Panc1 (cell line): Measurements from ENCODE around the gene PRPSAP2. TPM values are rescaled to one million over a fixed set of nuclear protein-coding genes. Genes with fewer than 3 reads are reported as not detected.

Source experiments
- ATAC-seq: fragments of 200-7000 bp; cut with Tn5 transposase; 2 replicates; pipeline ENCODE4 v1.9.1; 2020; ENCODE audit warnings: mild to moderate bottlenecking, moderate library complexity
- BruUV-seq: library from RNA; stranded (reverse); fragments of 400-500 nt; replicated peaks from 2 replicates; lab custom pipeline; 2021; lab: Mats Ljungman, UMichigan
- CTCF ChIA-PET: fragments of 300-600 bp; sonication (Branson Sonifier 250); formaldehyde crosslinking; loops from one replicate; lab custom pipeline; 2022; ENCODE audit warnings: antibody characterized with exemption; lab: Charles Lee
- POLR2A ChIA-PET: fragments of 300-600 bp; sonication (Branson Sonifier 250); formaldehyde crosslinking; loops from one replicate; lab custom pipeline; 2022; ENCODE audit warnings: antibody characterized with exemption; lab: Charles Lee
- DNase-seq: peaks from one replicate; pipeline ENCODE4 v3.0.0-alpha.2; 2010; ENCODE audit warnings: low read depth, low spot score
- H3K27ac ChIP-seq: 2 replicates; pipeline ENCODE4 v1.5.1; 2011; ENCODE audit warnings: mild to moderate bottlenecking, low read length, inconsistent platforms
- H3K27me3 ChIP-seq: fragments of 200-500 bp; sonication (Bioruptor generic); 2 replicates; pipeline ENCODE4 v1.6.0; 2014; ENCODE audit warnings: low read length, inconsistent platforms; ENCODE audit not compliant: control insufficient read depth, insufficient read depth
- H3K36me3 ChIP-seq: fragments of 200-500 bp; sonication (Bioruptor generic); 2 replicates; pipeline ENCODE4 v1.5.1; 2014; ENCODE audit warnings: inconsistent platforms, mild to moderate bottlenecking, low read length, moderate library complexity; ENCODE audit not compliant: control insufficient read depth, insufficient read depth
- H3K4me1 ChIP-seq: 2 replicates; pipeline ENCODE4 v1.5.1; 2011; ENCODE audit warnings: inconsistent platforms, mild to moderate bottlenecking, low read length, moderate library complexity; ENCODE audit not compliant: control insufficient read depth, insufficient read depth
- H3K4me3 ChIP-seq, 2 experiments: 2 replicates each; pipeline ENCODE4 v1.5.1; 2011 to 2012; ENCODE audit warnings: low read depth in 2 of 2, low read length in 2 of 2, mild to moderate bottlenecking in 2 of 2, inconsistent platforms in 1 of 2, moderate library complexity in 1 of 2
- H3K9me3 ChIP-seq: fragments of 200-500 bp; sonication (Bioruptor generic); 2 replicates; pipeline ENCODE4 v1.5.1; 2014; ENCODE audit warnings: low read depth, mild to moderate bottlenecking, inconsistent platforms, low read length, moderate library complexity; ENCODE audit not compliant: control insufficient read depth, insufficient read depth
- POLR2AphosphoS5 ChIP-seq: IDR thresholded peaks from 2 replicates; pipeline ENCODE4 v1.6.1; 2012; ENCODE audit warnings: mild to moderate bottlenecking, low read depth, low read length, moderate library complexity
- SIN3A ChIP-seq: IDR thresholded peaks from 2 replicates; pipeline ENCODE4 v1.6.1; 2012; ENCODE audit warnings: low read depth, mild to moderate bottlenecking, low read length, moderate library complexity, borderline replicate concordance; ENCODE audit not compliant: insufficient read depth
- TCF7L2 ChIP-seq: IDR thresholded peaks from 2 replicates; pipeline ENCODE4 v1.6.1; 2011; ENCODE audit warnings: mild to moderate bottlenecking, low read depth, low read length, inconsistent platforms
- in situ Hi-C: cut with HindIII; loops from 2 replicates; pipeline ENCODE4 v1.10.0; 2016; ENCODE audit warnings: low sequenced_read_pairs, low pct_unique_long_range_greater_than_20kb
- intact Hi-C: fragments of 100-400 bp; cut with micrococcal nuclease; formaldehyde crosslinking; loops from one replicate; pipeline ENCODE4 v1.10.0; 2022; ENCODE audit not compliant: unreplicated experiment
- total RNA-seq: library from RNA; stranded (reverse); gene quantifications from one replicate; pipeline ENCODE4 v1.2.1, GENCODE V29; 2021; ENCODE audit not compliant: unreplicated experiment
- TF ChIP-seq, protein P1 (sequence below): fragments of 450-650 bp; IDR thresholded peaks from 2 replicates; pipeline ENCODE4 v1.5.1; 2017; ENCODE audit warnings: mild to moderate bottlenecking
- TF ChIP-seq, protein P2 (sequence below), 2 experiments: IDR thresholded peaks; 2 replicates each; pipeline ENCODE4 v1.6.1; 2011 to 2012; ENCODE audit warnings: low read depth in 2 of 2, control low read depth in 1 of 2, low read length in 1 of 2, mild to moderate bottlenecking in 1 of 2, moderate library complexity in 1 of 2; ENCODE audit not compliant: insufficient read depth in 1 of 2

Gene PRPSAP2
- total RNA-seq, 1 experiment from 2014 or later, result 25.3 TPM

DNA sequence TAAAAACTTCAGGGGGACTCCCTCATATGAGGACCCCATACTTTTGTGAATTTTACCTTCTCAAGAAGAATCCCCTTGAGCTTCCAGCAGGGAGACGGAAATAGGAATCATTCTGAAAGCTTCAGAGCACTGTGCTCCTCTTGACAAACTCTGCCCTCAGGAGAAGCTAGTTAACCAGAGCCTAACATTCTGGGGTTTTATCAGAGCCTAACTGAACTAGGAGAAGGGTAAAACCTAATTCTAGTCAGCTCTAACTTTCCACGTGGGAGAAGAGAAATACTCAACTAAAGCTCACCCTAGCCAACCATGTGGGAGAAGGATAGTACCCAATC lies 80.7 kb downstream of the PRPSAP2 start:
- Histone ChIP-seq H3K27ac (no peak overlapping the region), H3K4me1 (no peaks in the 10 kb centered on the region), H3K27me3 (no peaks in the 10 kb centered on the region), H3K36me3 (no peaks in the 10 kb centered on the region), H3K4me3 (no peak overlapping the region), H3K9me3 (no peaks in the 10 kb centered on the region)
- TF ChIP-seq, protein P1, sequence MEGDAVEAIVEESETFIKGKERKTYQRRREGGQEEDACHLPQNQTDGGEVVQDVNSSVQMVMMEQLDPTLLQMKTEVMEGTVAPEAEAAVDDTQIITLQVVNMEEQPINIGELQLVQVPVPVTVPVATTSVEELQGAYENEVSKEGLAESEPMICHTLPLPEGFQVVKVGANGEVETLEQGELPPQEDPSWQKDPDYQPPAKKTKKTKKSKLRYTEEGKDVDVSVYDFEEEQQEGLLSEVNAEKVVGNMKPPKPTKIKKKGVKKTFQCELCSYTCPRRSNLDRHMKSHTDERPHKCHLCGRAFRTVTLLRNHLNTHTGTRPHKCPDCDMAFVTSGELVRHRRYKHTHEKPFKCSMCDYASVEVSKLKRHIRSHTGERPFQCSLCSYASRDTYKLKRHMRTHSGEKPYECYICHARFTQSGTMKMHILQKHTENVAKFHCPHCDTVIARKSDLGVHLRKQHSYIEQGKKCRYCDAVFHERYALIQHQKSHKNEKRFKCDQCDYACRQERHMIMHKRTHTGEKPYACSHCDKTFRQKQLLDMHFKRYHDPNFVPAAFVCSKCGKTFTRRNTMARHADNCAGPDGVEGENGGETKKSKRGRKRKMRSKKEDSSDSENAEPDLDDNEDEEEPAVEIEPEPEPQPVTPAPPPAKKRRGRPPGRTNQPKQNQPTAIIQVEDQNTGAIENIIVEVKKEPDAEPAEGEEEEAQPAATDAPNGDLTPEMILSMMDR, result no peak
- TF ChIP-seq, protein P2, sequence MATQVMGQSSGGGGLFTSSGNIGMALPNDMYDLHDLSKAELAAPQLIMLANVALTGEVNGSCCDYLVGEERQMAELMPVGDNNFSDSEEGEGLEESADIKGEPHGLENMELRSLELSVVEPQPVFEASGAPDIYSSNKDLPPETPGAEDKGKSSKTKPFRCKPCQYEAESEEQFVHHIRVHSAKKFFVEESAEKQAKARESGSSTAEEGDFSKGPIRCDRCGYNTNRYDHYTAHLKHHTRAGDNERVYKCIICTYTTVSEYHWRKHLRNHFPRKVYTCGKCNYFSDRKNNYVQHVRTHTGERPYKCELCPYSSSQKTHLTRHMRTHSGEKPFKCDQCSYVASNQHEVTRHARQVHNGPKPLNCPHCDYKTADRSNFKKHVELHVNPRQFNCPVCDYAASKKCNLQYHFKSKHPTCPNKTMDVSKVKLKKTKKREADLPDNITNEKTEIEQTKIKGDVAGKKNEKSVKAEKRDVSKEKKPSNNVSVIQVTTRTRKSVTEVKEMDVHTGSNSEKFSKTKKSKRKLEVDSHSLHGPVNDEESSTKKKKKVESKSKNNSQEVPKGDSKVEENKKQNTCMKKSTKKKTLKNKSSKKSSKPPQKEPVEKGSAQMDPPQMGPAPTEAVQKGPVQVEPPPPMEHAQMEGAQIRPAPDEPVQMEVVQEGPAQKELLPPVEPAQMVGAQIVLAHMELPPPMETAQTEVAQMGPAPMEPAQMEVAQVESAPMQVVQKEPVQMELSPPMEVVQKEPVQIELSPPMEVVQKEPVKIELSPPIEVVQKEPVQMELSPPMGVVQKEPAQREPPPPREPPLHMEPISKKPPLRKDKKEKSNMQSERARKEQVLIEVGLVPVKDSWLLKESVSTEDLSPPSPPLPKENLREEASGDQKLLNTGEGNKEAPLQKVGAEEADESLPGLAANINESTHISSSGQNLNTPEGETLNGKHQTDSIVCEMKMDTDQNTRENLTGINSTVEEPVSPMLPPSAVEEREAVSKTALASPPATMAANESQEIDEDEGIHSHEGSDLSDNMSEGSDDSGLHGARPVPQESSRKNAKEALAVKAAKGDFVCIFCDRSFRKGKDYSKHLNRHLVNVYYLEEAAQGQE (IDR thresholded peaks at IDR 0.05; ENCODE audit: insufficient read depth in 1 of 2, low read depth in 2 of 2, low read length in 1 of 2), result no peak
- no peak for TF ChIP-seq TCF7L2
- no peak for TF ChIP-seq POLR2AphosphoS5
- no peak for TF ChIP-seq SIN3A
- ChIA-PET POLR2A (no interaction called here), CTCF (interaction anchor here (1.1 kb wide), 2 partner anchors 13 to 22 kb away, joined by 3 read pairs; partner anchors contain the start of gene SLC5A10)
- ATAC-seq, result no peak
- in situ Hi-C loops, result no loop called here
- DNase-seq, result no peak
- BruUV-seq, result no TSS peak
- intact Hi-C loops, result no loop called here

DNA sequence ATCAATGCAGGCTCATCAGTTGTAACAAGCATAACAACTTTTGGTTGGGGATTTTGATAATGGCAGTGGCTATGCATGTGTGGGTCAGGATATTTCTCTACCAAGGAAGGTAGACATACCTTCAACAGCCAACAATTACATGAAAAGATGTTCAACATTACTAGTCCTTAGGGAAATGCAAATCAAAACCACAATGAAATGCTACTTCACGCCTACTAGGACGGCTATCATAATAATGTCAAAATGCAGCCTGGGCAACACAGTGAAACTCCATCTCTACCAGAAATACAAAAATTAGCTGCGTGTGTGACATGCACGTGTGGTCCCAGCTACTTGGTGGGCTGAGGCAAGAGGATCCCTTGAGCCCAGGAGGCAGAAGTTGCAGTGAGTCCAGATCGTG lies 86.7 kb downstream of the PRPSAP2 start:
- Histone ChIP-seq H3K4me3 (no peak overlapping the region), H3K27me3 (no peaks in the 10 kb centered on the region), H3K9me3 (no peaks in the 10 kb centered on the region), H3K27ac (no peak overlapping the region), H3K4me1 (no peaks in the 10 kb centered on the region), H3K36me3 (no peaks in the 10 kb centered on the region)
- intact Hi-C loops (no loop called here), in situ Hi-C loops (no loop called here)
- ChIA-PET POLR2A (no interaction called here), CTCF (no interaction called here)
- DNase-seq (no peak), ATAC-seq (no peak)
- TF ChIP-seq, protein P2 (IDR thresholded peaks at IDR 0.05; ENCODE audit: insufficient read depth in 1 of 2, low read depth in 2 of 2, low read length in 1 of 2), result no peak
- TF ChIP-seq, protein P1, result no peak
- TF ChIP-seq POLR2AphosphoS5, result no peak
- TF ChIP-seq SIN3A, result no peak
- TF ChIP-seq TCF7L2, result no peak
- no TSS peak for BruUV-seq
